Adrenal gland (tissue), 12 donors: ENCODE data around the gene CDH18. TPM values are rescaled to one million over a fixed set of nuclear protein-coding genes. Genes with fewer than 3 reads are reported as not detected.

ENCODE experiments used
- DNase-seq, 7 donors: peaks; one replicate each; pipeline ENCODE4 v3.0.0-alpha.2; 2019 to 2020
- H3K27ac ChIP-seq, 5 donors: fragments of 200-600 bp; sonication (generic) in 4 of 5; 1 replicate in 3 of 5; 2 replicates in 2 of 5; pipeline versions ENCODE4 v1.5.1 to v1.8.0; 2016 to 2020; ENCODE audit warnings: mild to moderate bottlenecking in 1 of 5
- H3K27me3 ChIP-seq: fragments of 200-600 bp; 2 replicates; pipeline ENCODE4 v1.8.0; 2021
- H3K36me3 ChIP-seq, 2 donors: fragments of 200-600 bp; replicated peaks in 1 of 2; 1 replicate in 1 of 2; 2 replicates in 1 of 2; pipeline versions ENCODE4 v1.5.1 to v1.8.0; 2018 to 2022
- H3K4me1 ChIP-seq, 2 donors: fragments of 200-600 bp; replicated peaks in 1 of 2; 1 replicate in 1 of 2; 2 replicates in 1 of 2; pipeline versions ENCODE4 v1.5.1 to v1.8.0; 2018 to 2021
- H3K4me3 ChIP-seq, 4 donors: fragments of 200-600 bp; sonication (generic) in 3 of 4; one replicate each; pipeline ENCODE4 v1.5.1; 2016 to 2018
- H3K9me3 ChIP-seq, 3 donors: fragments of 200-600 bp; sonication (generic) in 1 of 3; replicated peaks in 1 of 3; 1 replicate in 2 of 3; 2 replicates in 1 of 3; pipeline versions ENCODE4 v1.5.1 to v1.8.0; 2016 to 2021
- CTCF ChIP-seq, 6 experiments: fragments of 450-650 bp in 4 of 6; fragments of 200-600 bp in 2 of 6; sonication (generic) in 1 of 6; IDR thresholded peaks; 1 replicate in 5 of 6; 2 replicates in 1 of 6; pipeline versions ENCODE4 v1.5.1 to v1.8.0; 2016 to 2021; ENCODE audit warnings: antibody characterized with exemption in 6 of 6, mild to moderate bottlenecking in 2 of 6, moderate library complexity in 1 of 6
- POLR2A ChIP-seq, 2 donors: fragments of 450-650 bp; IDR thresholded peaks; one replicate each; pipeline ENCODE4 v1.6.1; 2017; ENCODE audit warnings: antibody characterized with exemption in 2 of 2, mild to moderate bottlenecking in 2 of 2, moderate library complexity in 1 of 2
- WGBS, 4 donors: extraction: QIAGEN DNeasy Blood & Tissue Kit in 2 of 4; methylation state at CpG; one replicate each; pipeline versions ENCODE4 v1.1.5 to v1.1.7; 2013 to 2017; 5-methylcytosine and 5-hydroxymethylcytosine counted together
- intact Hi-C, 2 donors: fragments of 100-400 bp; cut with DNase I; formaldehyde crosslinking; loops; one replicate each; pipeline versions ENCODE4 v1.14.1 to v1.15.0; 2022 to 2023
- polyA plus RNA-seq, 3 donors: library from polyadenylated mRNA; stranded (reverse); fragments of 200-250 nt in 2 of 3; fragments of 350-450 nt in 1 of 3; fragmentation: Illumina TruSeq in 1 of 3; extraction: RNeasy Lipid Tissue Mini Kit (QIAGEN cat#74804) in 1 of 3; gene quantifications; one replicate each; pipeline ENCODE4 v1.2.3, GENCODE V29; 2013 to 2014
- total RNA-seq, 9 donors: library from RNA; depleted of rRNA in 4 of 9; stranded (reverse); fragments of >200 nt in 4 of 9; fragments of 120-200 nt in 1 of 9; fragmentation: NEBNext Ultra II Directional in 1 of 9; extraction: Animal tissue kit (Norgen Biotek cat#: 25700) in 1 of 9; gene quantifications; one replicate each; pipeline versions ENCODE4 v1.1.0 to v1.2.4, GENCODE V29; 2013 to 2023
- donor health status: healthy with polysubstance abuse.
- donor health status: Bipolar disorder and iron deficiency.
- donor health status: DM: yes; HTN: yes; CAD: no.
- donor health status: DM: no; HTN: no; CAD: no.
- donor health status: DM: no; HTN: no; CAD: no.
- donor health status: DM: yes; HTN: yes; CAD: no.

The CDH18 gene
- total and polyA plus RNA-seq, 12 donors, result 0.23 to 9.0 (median 3.9) TPM; not detected in 4

GRCh38 chr5:19479562-19479961 is 508.4 kb downstream of the CDH18 start:
- intact Hi-C loops, result no loop called here
- Histone ChIP-seq H3K4me3 (no peak overlapping the region), H3K27ac (no peak overlapping the region), H3K9me3 (no peaks in the 10 kb centered on the region), H3K27me3 (no peaks in the 10 kb centered on the region), H3K4me1 (no peaks in the 10 kb centered on the region), H3K36me3 (no peaks in the 10 kb centered on the region)
- TF ChIP-seq POLR2A (IDR thresholded peaks at IDR 0.05), result no peak
- no peak for DNase-seq
- WGBS, 4 donors, result 83 to 85% (median 85%) methylated on average over 5 of the region's 5 CpGs

GRCh38 chr5:19462019-19462418 is 526.0 kb downstream of the CDH18 start:
- intact Hi-C loops, result no loop called here
- no peaks in the 10 kb centered on the region for H3K36me3 ChIP-seq
- DNase-seq, result no peak
- H3K4me1 ChIP-seq, result no peaks in the 10 kb centered on the region
- H3K9me3 ChIP-seq, result peaks cover 0 to 4% (median 0%) of the 10 kb centered on the region in 3 donors
- WGBS, 4 donors, result 57 to 67% (median 63%) methylated on average over 1 of the region's 1 CpG
- no peak overlapping the region for H3K4me3 ChIP-seq
- H3K27me3 ChIP-seq, result no peaks in the 10 kb centered on the region
- H3K27ac ChIP-seq, result no peak overlapping the region
- no peak for TF ChIP-seq POLR2A (IDR thresholded peaks at IDR 0.05)
- TF ChIP-seq CTCF (IDR thresholded peaks at IDR 0.05), result no peak

GRCh38 chr5:19424506-19424905 is 563.5 kb downstream of the CDH18 start:
- Histone ChIP-seq H3K4me3 (no peak overlapping the region), H3K27ac (no peak overlapping the region), H3K27me3 (no peaks in the 10 kb centered on the region), H3K4me1 (no peaks in the 10 kb centered on the region), H3K36me3 (no peaks in the 10 kb centered on the region), H3K9me3 (no peaks in the 10 kb centered on the region)
- 84 to 91% (median 86%) methylated on average over 3 of the region's 3 CpGs for WGBS, 4 donors
- intact Hi-C loops, result no loop called here
- TF ChIP-seq CTCF (IDR thresholded peaks at IDR 0.05) (no peak), POLR2A (IDR thresholded peaks at IDR 0.05) (no peak)
- no peak for DNase-seq
